WTC11 (cell line): ENCODE results near the gene HYPK. TPM values are rescaled to one million over a fixed set of nuclear protein-coding genes. Genes with fewer than 3 reads are reported as not detected.

Source experiments
- ATAC-seq: fragments of 200-7000 bp; cut with Tn5 transposase; 2 replicates; pipeline ENCODE4 v1.10.0; 2021; ENCODE audit warnings: mild to moderate bottlenecking, moderate library complexity
- CTCF ChIA-PET: fragments of 300-600 bp; sonication (Branson Sonifier 250); formaldehyde crosslinking; loops from one replicate; lab custom pipeline; 2021; ENCODE audit warnings: antibody characterized with exemption; lab: Charles Lee
- POLR2A ChIA-PET: fragments of 350-600 bp; sonication (Branson Sonifier 250); formaldehyde crosslinking; loops from one replicate; lab custom pipeline; 2021; ENCODE audit warnings: antibody characterized with exemption; lab: Charles Lee
- DNase-seq: peaks from one replicate; pipeline ENCODE4 v3.0.0; 2021; ENCODE audit warnings: low spot score
- H3K27ac Mint-ChIP-seq: 2 replicates; pipeline ENCODE4 v1.8.0; 2021; ENCODE audit warnings: mixed read lengths
- H3K27me3 Mint-ChIP-seq: 2 replicates; pipeline ENCODE4 v1.8.0; 2021; ENCODE audit warnings: low read depth, mild to moderate bottlenecking, moderate library complexity, mixed read lengths
- H3K36me3 Mint-ChIP-seq: 2 replicates; pipeline ENCODE4 v1.8.0; 2021; ENCODE audit warnings: mixed read lengths
- H3K4me1 Mint-ChIP-seq: 2 replicates; pipeline ENCODE4 v1.8.0; 2022; ENCODE audit warnings: mixed read lengths
- H3K4me3 Mint-ChIP-seq: 2 replicates; pipeline ENCODE4 v1.8.0; 2021; ENCODE audit warnings: mild to moderate bottlenecking, moderate library complexity, mixed read lengths
- H3K9me3 Mint-ChIP-seq: 2 replicates; pipeline ENCODE4 v1.8.0; 2021; ENCODE audit warnings: mixed read lengths
- FOXK1 ChIP-seq: sonication (generic); formaldehyde crosslinking; IDR thresholded peaks from 2 replicates; pipeline ENCODE4 v1.8.0; 2022; ENCODE audit warnings: mild to moderate bottlenecking, moderate library complexity, missing genetic modification reagents
- GTF2I ChIP-seq: fragments of 250-450 bp; sonication (Bioruptor Pico); conservative IDR thresholded peaks from 2 replicates; pipeline ENCODE4 v1.4.0; 2021; ENCODE audit warnings: mild to moderate bottlenecking
- KAT7 ChIP-seq: sonication (generic); formaldehyde crosslinking; IDR thresholded peaks from 2 replicates; pipeline ENCODE4 v1.8.1; 2023; ENCODE audit warnings: missing genetic modification reagents, mild to moderate bottlenecking, borderline replicate concordance
- SMAD4 ChIP-seq: sonication (generic); formaldehyde crosslinking; IDR thresholded peaks from 2 replicates; pipeline ENCODE4 v1.8.0; 2022; ENCODE audit warnings: mild to moderate bottlenecking, missing genetic modification reagents
- ZNF396 ChIP-seq: fragments of 250-450 bp; sonication (Bioruptor Pico); IDR thresholded peaks from 2 replicates; pipeline ENCODE4 v1.8.0; 2021; ENCODE audit warnings: mild to moderate bottlenecking, moderate library complexity, borderline replicate concordance
- microRNA-seq: library from miRNA; unstranded; fragments of <30 nt; microRNA quantifications from one replicate; pipeline ENCODE4 v1.2.0, GENCODE V29; 2022; ENCODE audit warnings: borderline number of aligned reads
- total RNA-seq: library from RNA; stranded (reverse); gene quantifications from 3 replicates; pipeline ENCODE4 v1.2.3, GENCODE V29; 2021
- TF ChIP-seq, protein P1 (sequence below): sonication (generic); formaldehyde crosslinking; conservative IDR thresholded peaks from 2 replicates; pipeline ENCODE4 v1.8.1; 2023; ENCODE audit warnings: mild to moderate bottlenecking, low read depth, missing genetic modification reagents, moderate library complexity
- TF ChIP-seq, protein P2 (sequence below): sonication (generic); formaldehyde crosslinking; IDR thresholded peaks from 2 replicates; pipeline ENCODE4 v1.8.0; 2023; ENCODE audit warnings: missing genetic modification reagents
- TF ChIP-seq, protein P3 (sequence below): fragments of 250-450 bp; sonication (Bioruptor Pico); IDR thresholded peaks from 2 replicates; pipeline ENCODE4 v2.1.2; 2022; ENCODE audit warnings: mild to moderate bottlenecking, moderate library complexity
- TF ChIP-seq, protein P4 (sequence below): sonication (generic); formaldehyde crosslinking; IDR thresholded peaks from 2 replicates; pipeline ENCODE4 v1.8.1; 2022; ENCODE audit warnings: low read depth, mild to moderate bottlenecking, moderate library complexity, missing genetic modification reagents, borderline replicate concordance
- TF ChIP-seq, protein P5 (sequence below): sonication (generic); formaldehyde crosslinking; IDR thresholded peaks from 2 replicates; pipeline ENCODE4 v1.8.1; 2022; ENCODE audit warnings: mild to moderate bottlenecking, moderate library complexity, missing genetic modification reagents

The HYPK gene
- total RNA-seq, 1 experiment from 2014 or later = 22.0 TPM

DNA sequence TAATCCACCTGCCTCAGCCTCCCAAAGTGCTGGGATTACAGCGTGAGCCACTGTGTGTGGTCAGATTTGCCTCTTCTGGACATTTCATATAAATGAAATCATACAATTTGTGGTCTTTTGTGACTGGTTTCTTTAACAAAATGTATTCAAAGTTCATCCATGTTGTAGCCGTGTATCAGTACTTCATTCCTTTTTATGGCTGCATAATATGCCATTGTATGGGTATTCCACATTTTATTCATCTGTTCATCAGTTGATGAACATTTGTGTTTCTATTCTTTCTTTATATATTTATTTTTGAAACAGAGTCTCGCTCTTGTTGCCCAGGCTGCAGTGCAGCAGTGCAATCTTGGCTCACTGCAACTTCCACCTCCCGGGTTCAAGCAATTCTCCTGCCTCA lies 52.2 kb downstream of the HYPK start:
- TF ChIP-seq, protein P1, sequence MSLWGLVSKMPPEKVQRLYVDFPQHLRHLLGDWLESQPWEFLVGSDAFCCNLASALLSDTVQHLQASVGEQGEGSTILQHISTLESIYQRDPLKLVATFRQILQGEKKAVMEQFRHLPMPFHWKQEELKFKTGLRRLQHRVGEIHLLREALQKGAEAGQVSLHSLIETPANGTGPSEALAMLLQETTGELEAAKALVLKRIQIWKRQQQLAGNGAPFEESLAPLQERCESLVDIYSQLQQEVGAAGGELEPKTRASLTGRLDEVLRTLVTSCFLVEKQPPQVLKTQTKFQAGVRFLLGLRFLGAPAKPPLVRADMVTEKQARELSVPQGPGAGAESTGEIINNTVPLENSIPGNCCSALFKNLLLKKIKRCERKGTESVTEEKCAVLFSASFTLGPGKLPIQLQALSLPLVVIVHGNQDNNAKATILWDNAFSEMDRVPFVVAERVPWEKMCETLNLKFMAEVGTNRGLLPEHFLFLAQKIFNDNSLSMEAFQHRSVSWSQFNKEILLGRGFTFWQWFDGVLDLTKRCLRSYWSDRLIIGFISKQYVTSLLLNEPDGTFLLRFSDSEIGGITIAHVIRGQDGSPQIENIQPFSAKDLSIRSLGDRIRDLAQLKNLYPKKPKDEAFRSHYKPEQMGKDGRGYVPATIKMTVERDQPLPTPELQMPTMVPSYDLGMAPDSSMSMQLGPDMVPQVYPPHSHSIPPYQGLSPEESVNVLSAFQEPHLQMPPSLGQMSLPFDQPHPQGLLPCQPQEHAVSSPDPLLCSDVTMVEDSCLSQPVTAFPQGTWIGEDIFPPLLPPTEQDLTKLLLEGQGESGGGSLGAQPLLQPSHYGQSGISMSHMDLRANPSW (CRISPR knock-in tag) = no peak
- TF ChIP-seq KAT7 (CRISPR knock-in tag) (no peak), FOXK1 (CRISPR knock-in tag) (no peak), GTF2I (no peak), ZNF396 (CRISPR knock-in tag) (no peak), SMAD4 (CRISPR knock-in tag) (no peak)
- TF ChIP-seq, protein P2, sequence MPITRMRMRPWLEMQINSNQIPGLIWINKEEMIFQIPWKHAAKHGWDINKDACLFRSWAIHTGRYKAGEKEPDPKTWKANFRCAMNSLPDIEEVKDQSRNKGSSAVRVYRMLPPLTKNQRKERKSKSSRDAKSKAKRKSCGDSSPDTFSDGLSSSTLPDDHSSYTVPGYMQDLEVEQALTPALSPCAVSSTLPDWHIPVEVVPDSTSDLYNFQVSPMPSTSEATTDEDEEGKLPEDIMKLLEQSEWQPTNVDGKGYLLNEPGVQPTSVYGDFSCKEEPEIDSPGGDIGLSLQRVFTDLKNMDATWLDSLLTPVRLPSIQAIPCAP (CRISPR knock-in tag) = no peak
- TF ChIP-seq, protein P3, sequence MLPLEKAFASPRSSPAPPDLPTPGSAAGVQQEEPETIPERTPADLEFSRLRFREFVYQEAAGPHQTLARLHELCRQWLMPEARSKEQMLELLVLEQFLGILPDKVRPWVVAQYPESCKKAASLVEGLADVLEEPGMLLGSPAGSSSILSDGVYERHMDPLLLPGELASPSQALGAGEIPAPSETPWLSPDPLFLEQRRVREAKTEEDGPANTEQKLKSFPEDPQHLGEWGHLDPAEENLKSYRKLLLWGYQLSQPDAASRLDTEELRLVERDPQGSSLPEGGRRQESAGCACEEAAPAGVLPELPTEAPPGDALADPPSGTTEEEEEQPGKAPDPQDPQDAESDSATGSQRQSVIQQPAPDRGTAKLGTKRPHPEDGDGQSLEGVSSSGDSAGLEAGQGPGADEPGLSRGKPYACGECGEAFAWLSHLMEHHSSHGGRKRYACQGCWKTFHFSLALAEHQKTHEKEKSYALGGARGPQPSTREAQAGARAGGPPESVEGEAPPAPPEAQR (CRISPR knock-in tag) = no peak
- TF ChIP-seq, protein P4, sequence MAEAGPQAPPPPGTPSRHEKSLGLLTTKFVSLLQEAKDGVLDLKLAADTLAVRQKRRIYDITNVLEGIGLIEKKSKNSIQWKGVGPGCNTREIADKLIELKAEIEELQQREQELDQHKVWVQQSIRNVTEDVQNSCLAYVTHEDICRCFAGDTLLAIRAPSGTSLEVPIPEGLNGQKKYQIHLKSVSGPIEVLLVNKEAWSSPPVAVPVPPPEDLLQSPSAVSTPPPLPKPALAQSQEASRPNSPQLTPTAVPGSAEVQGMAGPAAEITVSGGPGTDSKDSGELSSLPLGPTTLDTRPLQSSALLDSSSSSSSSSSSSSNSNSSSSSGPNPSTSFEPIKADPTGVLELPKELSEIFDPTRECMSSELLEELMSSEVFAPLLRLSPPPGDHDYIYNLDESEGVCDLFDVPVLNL (CRISPR knock-in tag) = no peak
- TF ChIP-seq, protein P5, sequence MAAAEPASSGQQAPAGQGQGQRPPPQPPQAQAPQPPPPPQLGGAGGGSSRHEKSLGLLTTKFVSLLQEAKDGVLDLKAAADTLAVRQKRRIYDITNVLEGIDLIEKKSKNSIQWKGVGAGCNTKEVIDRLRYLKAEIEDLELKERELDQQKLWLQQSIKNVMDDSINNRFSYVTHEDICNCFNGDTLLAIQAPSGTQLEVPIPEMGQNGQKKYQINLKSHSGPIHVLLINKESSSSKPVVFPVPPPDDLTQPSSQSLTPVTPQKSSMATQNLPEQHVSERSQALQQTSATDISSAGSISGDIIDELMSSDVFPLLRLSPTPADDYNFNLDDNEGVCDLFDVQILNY (CRISPR knock-in tag) = no peak
- TF ChIP-seq, all 79 proteins: peak for 0
- no peak overlapping the region for H3K4me3 Mint-ChIP-seq
- H3K36me3 Mint-ChIP-seq = peaks cover 32% of the 10 kb centered on the region
- CTCF ChIA-PET = no interaction called here
- POLR2A ChIA-PET = no interaction called here
- ATAC-seq = no peak
- H3K27ac Mint-ChIP-seq = no peak overlapping the region
- no peak for DNase-seq
- H3K27me3 Mint-ChIP-seq = no peaks in the 10 kb centered on the region
- no peaks in the 10 kb centered on the region for H3K9me3 Mint-ChIP-seq
- H3K4me1 Mint-ChIP-seq = no peaks in the 10 kb centered on the region

Small RNAs within 50 kb of the gene (microRNA-seq; reads per million reads assigned to microRNA genes)
- gene MIR1282 = not detected

Other genes with a start within 250 kb of the HYPK start
- gene PPIP5K1, start 210.4 kb upstream of the HYPK start, total RNA-seq = 34.4 to 41.7 TPM (median 41.3 TPM) in 3 replicates
- gene CKMT1B, start 206.6 kb upstream of the HYPK start, total RNA-seq = 35.4 to 41.5 TPM (median 37.3 TPM) in 3 replicates
- 1.1 to 1.7 TPM (median 1.1 TPM) in 3 replicates for gene STRC, start 181.8 kb upstream of the HYPK start, total RNA-seq
- gene CATSPER2, start 151.8 kb upstream of the HYPK start, total RNA-seq = 2.5 to 3.2 TPM (median 2.5 TPM) in 3 replicates
- 34.4 to 37.4 TPM (median 36.4 TPM) in 3 replicates for gene CKMT1A, start 106.7 kb upstream of the HYPK start, total RNA-seq
- 604 to 630 TPM (median 614 TPM) in 3 replicates for gene PDIA3, start 54.2 kb upstream of the HYPK start, total RNA-seq
- 8.1 to 9.0 TPM (median 8.8 TPM) in 3 replicates for gene ELL3, start 23.6 kb upstream of the HYPK start, total RNA-seq
- 694 to 788 TPM (median 775 TPM) in 3 replicates for gene SERF2, start 8.3 kb upstream of the HYPK start, total RNA-seq
- gene SERINC4, start 379 bp upstream of the HYPK start, total RNA-seq = 0.09 to 0.16 TPM in 2 of 3 replicates, not detected in the other
- gene MFAP1, start 24.1 kb downstream of the HYPK start, total RNA-seq = 32.4 to 36.0 TPM (median 34.6 TPM) in 3 replicates
- 13.4 to 16.2 TPM (median 16.0 TPM) in 3 replicates for gene WDR76, start 26.4 kb downstream of the HYPK start, total RNA-seq